Measurements from ENCODE around the gene FLYWCH1. TPM values are rescaled to one million over a fixed set of nuclear protein-coding genes. Genes with fewer than 3 reads are reported as not detected.

FLYWCH1 gene
- total RNA-seq, 4 donors from 2014 or later = 41.7 to 49.7 (median 44.0) TPM

GRCh38 chr16:2914233-2914632, 2.5 kb downstream of the FLYWCH1 start:
- ATAC-seq = no peak
- peak overlapping the region in 1 of 4 donors; percentile 91 for H3K27ac ChIP-seq
- no peaks in the 10 kb centered on the region for H3K27me3 ChIP-seq
- H3K4me1 ChIP-seq = peaks cover 13 to 15% of the 10 kb centered on the region in 2 donors
- H3K36me3 ChIP-seq = peaks cover 0 to 14% of the 10 kb centered on the region in 2 donors
- H3K4me3 ChIP-seq = no peak overlapping the region
- TF ChIP-seq POLR2A (IDR thresholded peaks at IDR 0.05) = no peak
- TF ChIP-seq, protein P1, sequence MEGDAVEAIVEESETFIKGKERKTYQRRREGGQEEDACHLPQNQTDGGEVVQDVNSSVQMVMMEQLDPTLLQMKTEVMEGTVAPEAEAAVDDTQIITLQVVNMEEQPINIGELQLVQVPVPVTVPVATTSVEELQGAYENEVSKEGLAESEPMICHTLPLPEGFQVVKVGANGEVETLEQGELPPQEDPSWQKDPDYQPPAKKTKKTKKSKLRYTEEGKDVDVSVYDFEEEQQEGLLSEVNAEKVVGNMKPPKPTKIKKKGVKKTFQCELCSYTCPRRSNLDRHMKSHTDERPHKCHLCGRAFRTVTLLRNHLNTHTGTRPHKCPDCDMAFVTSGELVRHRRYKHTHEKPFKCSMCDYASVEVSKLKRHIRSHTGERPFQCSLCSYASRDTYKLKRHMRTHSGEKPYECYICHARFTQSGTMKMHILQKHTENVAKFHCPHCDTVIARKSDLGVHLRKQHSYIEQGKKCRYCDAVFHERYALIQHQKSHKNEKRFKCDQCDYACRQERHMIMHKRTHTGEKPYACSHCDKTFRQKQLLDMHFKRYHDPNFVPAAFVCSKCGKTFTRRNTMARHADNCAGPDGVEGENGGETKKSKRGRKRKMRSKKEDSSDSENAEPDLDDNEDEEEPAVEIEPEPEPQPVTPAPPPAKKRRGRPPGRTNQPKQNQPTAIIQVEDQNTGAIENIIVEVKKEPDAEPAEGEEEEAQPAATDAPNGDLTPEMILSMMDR (IDR thresholded peaks at IDR 0.05 in 4 of 5, conservative IDR thresholded peaks at IDR 0.05 in 1 of 5) = no peak
- DNase-seq = no peak
- H3K9me3 ChIP-seq = no peaks in the 10 kb centered on the region
- intact Hi-C loops (cut with DNase I; ENCODE audit: low total_unique reads) = loop anchor here (5.0 kb wide), 1 partner anchor 162 kb away; the partner anchor contains the start of gene SRRM2
- in situ Hi-C loops (cut with MboI; ENCODE audit: low sequenced_read_pairs in 4 of 4) = loop anchor here in 1 of 4 donors (5.0 kb wide), 1 partner anchor 37 kb away; no protein-coding TSS in a partner anchor

DNA sequence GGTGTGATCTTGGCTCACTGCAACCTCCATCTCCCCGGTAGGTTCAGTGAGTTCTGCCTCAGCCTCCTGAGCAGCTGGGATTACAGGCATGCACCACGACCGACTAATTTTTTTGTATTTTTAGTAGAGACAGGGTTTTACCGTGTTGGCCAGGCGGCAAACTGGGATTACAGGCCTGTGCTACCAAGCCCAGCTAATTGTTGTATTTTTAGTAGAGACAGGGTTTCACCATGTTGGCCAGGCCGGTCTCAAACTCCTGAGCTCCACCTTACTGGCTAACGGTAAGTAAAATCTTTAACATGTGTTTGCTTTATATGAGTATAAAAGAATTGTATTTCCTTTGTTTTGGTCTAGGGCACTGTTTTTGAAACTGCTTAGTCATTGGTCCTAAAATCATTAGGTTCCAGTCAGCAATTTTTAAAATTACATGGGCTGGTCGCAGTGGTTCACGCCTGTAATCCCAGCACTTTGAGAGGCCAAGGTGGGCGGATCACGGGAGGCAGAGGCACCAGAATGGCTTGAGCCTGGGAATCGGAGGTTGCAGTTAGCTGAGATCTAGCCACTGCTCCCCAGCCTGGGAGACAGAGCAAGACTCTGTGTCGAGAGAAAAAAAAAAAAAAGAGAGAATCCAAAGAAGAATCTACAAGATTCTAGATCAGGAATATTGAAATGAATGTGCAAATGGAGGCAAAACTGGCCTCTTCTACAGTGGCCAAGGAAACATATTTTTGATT, 3.6 kb downstream of the FLYWCH1 start:
- H3K4me3 ChIP-seq = no peak overlapping the region
- intact Hi-C loops (cut with DNase I; ENCODE audit: low total_unique reads) (loop anchor here (5.0 kb wide), 1 partner anchor 33 kb away; the partner anchor contains the start of gene FLYWCH2), in situ Hi-C loops (cut with MboI; ENCODE audit: low sequenced_read_pairs in 4 of 4) (no loop called here)
- DNase-seq (no peak), ATAC-seq (no peak)
- H3K36me3 ChIP-seq = peaks cover 0 to 14% of the 10 kb centered on the region in 2 donors
- no peaks in the 10 kb centered on the region for H3K9me3 ChIP-seq
- peak overlapping the region; percentile 66 to 91 (median 74) for H3K27ac ChIP-seq
- TF ChIP-seq, protein P1 (IDR thresholded peaks at IDR 0.05 in 4 of 5, conservative IDR thresholded peaks at IDR 0.05 in 1 of 5) = no peak
- no peak for TF ChIP-seq POLR2A (IDR thresholded peaks at IDR 0.05)
- peaks cover 13 to 15% of the 10 kb centered on the region in 2 donors for H3K4me1 ChIP-seq
- no peaks in the 10 kb centered on the region for H3K27me3 ChIP-seq

DNA sequence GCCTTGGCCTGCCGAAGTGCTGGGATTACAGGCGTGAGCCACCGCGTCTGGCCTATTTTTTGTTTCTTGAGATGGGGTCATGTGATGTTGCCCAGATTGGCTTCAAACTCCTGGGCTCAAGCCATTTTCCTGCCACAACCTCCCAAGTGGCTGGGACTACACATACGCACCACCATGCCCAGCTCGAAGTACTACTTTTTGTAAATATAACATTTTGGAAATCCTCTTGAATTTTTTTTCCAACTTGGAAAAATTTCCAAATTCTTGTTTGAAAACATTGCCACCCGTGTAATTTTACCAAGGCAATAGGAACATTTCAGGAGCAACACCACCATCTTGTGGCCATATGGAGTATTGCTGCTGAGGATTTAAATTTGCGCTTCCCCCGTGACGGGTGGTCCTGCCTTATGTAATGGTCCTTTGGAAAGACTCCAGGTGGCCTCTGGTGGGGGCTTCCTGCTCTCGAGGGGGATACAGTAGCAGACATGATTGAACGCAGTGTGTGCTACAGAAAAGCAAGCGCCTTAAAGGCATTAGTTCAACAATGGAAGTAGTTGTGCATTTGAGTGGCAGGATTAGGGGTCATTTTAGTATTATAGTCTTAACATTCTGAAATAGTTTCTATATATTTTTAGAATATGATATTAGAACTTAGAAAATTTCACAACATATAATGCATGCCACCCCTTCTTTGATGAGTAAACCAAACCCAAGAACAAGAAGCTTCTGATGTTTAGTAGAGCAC, 8.0 kb downstream of the FLYWCH1 start:
- no peaks in the 10 kb centered on the region for H3K27me3 ChIP-seq
- peak overlapping the region; percentile 64 to 74 (median 66) for H3K27ac ChIP-seq
- H3K4me3 ChIP-seq = no peak overlapping the region
- H3K36me3 ChIP-seq = peaks cover 0 to 6% of the 10 kb centered on the region in 2 donors
- H3K9me3 ChIP-seq = no peaks in the 10 kb centered on the region
- peak; percentile 84 to 85 for ATAC-seq
- DNase-seq = peak; percentile 49 to 70
- in situ Hi-C loops (cut with MboI; ENCODE audit: low sequenced_read_pairs in 4 of 4) (loop anchor here in 3 of 4 donors (5.0 to 10.0 kb wide), 2 partner anchors 45 to 47 kb away; no protein-coding TSS in a partner anchor), intact Hi-C loops (cut with DNase I; ENCODE audit: low total_unique reads) (loop anchor here (1.0 to 5.0 kb wide), 2 partner anchors 15 to 37 kb away; partner anchors contain the start of gene FLYWCH2)
- H3K4me1 ChIP-seq = peaks cover 3 to 6% of the 10 kb centered on the region in 2 donors
- no peak for TF ChIP-seq POLR2A (IDR thresholded peaks at IDR 0.05)
- TF ChIP-seq, protein P1 (IDR thresholded peaks at IDR 0.05 in 4 of 5, conservative IDR thresholded peaks at IDR 0.05 in 1 of 5) = peak; percentile 91 to 97 (median 93)

- no peak for ATAC-seq
- in situ Hi-C loops (cut with MboI; ENCODE audit: low sequenced_read_pairs in 4 of 4) = loop anchor here in 3 of 4 donors (5.0 to 10.0 kb wide), 2 partner anchors 49 to 51 kb away; no protein-coding TSS in a partner anchor
- H3K27me3 ChIP-seq = no peaks in the 10 kb centered on the region
- H3K4me1 ChIP-seq = peaks cover 0 to 5% of the 10 kb centered on the region in 2 donors
- DNase-seq = no peak
- H3K4me3 ChIP-seq = no peak overlapping the region
- H3K9me3 ChIP-seq = no peaks in the 10 kb centered on the region
- no peaks in the 10 kb centered on the region for H3K36me3 ChIP-seq
- intact Hi-C loops (cut with DNase I; ENCODE audit: low total_unique reads) = no loop called here
- TF ChIP-seq, protein P1 (IDR thresholded peaks at IDR 0.05 in 4 of 5, conservative IDR thresholded peaks at IDR 0.05 in 1 of 5) = no peak
- no peak for TF ChIP-seq POLR2A (IDR thresholded peaks at IDR 0.05)
- no peak overlapping the region for H3K27ac ChIP-seq
Measured at GRCh38 chr16:2923481-2923880, 11.8 kb downstream of the FLYWCH1 start.
